ENCODE data around the gene CDC14A.

DNA sequence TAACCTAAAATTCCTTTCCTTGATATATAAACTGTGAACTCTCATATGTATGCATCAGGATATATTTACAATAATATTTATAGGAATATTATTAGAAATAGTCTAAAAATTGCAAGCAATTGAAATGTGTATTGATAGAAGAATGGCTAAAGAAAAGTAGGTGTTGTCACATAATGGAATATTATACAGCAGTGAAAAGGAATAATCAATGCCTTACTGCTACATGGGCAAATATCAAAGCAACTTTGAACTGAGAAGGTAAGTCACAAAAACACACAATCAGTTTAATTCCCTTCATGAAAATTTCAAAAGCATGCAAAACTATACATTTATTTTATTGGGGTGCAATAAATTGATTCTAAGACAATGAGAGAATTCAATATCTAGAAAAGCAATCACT is 35.7 kb upstream of the CDC14A start:
- no peak for TF ChIP-seq TAF1 (IDR thresholded peaks at IDR 0.05; ENCODE audit: borderline replicate concordance, insufficient read depth, low read length)
- no peak for TF ChIP-seq POLR2AphosphoS5 (IDR thresholded peaks at IDR 0.05; ENCODE audit: low read depth, low read length)
- TF ChIP-seq, protein P1, sequence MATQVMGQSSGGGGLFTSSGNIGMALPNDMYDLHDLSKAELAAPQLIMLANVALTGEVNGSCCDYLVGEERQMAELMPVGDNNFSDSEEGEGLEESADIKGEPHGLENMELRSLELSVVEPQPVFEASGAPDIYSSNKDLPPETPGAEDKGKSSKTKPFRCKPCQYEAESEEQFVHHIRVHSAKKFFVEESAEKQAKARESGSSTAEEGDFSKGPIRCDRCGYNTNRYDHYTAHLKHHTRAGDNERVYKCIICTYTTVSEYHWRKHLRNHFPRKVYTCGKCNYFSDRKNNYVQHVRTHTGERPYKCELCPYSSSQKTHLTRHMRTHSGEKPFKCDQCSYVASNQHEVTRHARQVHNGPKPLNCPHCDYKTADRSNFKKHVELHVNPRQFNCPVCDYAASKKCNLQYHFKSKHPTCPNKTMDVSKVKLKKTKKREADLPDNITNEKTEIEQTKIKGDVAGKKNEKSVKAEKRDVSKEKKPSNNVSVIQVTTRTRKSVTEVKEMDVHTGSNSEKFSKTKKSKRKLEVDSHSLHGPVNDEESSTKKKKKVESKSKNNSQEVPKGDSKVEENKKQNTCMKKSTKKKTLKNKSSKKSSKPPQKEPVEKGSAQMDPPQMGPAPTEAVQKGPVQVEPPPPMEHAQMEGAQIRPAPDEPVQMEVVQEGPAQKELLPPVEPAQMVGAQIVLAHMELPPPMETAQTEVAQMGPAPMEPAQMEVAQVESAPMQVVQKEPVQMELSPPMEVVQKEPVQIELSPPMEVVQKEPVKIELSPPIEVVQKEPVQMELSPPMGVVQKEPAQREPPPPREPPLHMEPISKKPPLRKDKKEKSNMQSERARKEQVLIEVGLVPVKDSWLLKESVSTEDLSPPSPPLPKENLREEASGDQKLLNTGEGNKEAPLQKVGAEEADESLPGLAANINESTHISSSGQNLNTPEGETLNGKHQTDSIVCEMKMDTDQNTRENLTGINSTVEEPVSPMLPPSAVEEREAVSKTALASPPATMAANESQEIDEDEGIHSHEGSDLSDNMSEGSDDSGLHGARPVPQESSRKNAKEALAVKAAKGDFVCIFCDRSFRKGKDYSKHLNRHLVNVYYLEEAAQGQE (IDR thresholded peaks at IDR 0.05; ENCODE audit: insufficient read depth in 1 of 2, low read depth in 2 of 2, low read length in 2 of 2): no peak
- no peak for TF ChIP-seq SIN3A (IDR thresholded peaks at IDR 0.05; ENCODE audit: borderline replicate concordance, insufficient read depth, low read length)
- TF ChIP-seq FOXP2 (optimal IDR thresholded peaks at IDR 0.05; ENCODE audit: borderline replicate concordance, extremely low read depth, extremely low read length, insufficient read depth): no peak

All from PFSK-1 (cell line).